ENCODE data around the gene CNIH4.
"Not testable (repeated sequence)": the region's sequence is repeated elsewhere in the genome, so short reads cannot be mapped to it uniquely, and the experiment has no call there.

CNIH4 gene

GRCh38 chr1:224399887-224400286 lies 43.2 kb downstream of the CNIH4 start:
- no peak for DNase-seq (ENCODE audit: low read depth in 2 of 2)

GRCh38 chr1:224402472-224403036 lies 45.9 kb downstream of the CNIH4 start:
- no peak for DNase-seq (ENCODE audit: low read depth in 2 of 2)

- DNase-seq (ENCODE audit: low read depth in 2 of 2), result no peak
These were observed 48.4 kb downstream of the CNIH4 start for GRCh38 chr1:224404916-224405603.

GRCh38 chr1:224405604-224405970 lies 48.9 kb downstream of the CNIH4 start:
- DNase-seq (ENCODE audit: low read depth in 2 of 2), result no peak

GRCh38 chr1:224406216-224406615 lies 49.5 kb downstream of the CNIH4 start:
- DNase-seq (ENCODE audit: low read depth in 2 of 2), result no peak

- no peak for DNase-seq (ENCODE audit: low read depth in 2 of 2)
These were observed 51.1 kb downstream of the CNIH4 start for GRCh38 chr1:224407571-224408293.

- DNase-seq (ENCODE audit: low read depth in 2 of 2), result no peak
These were observed 51.6 kb downstream of the CNIH4 start for GRCh38 chr1:224408294-224408590.

GRCh38 chr1:224411766-224412165 lies 55.1 kb downstream of the CNIH4 start:
- no peak for DNase-seq (ENCODE audit: low read depth in 2 of 2)

GRCh38 chr1:224420106-224420505 lies 63.4 kb downstream of the CNIH4 start:
- no peak for DNase-seq (ENCODE audit: low read depth in 2 of 2)

- no peak for DNase-seq (ENCODE audit: low read depth in 2 of 2)
These were observed 68.7 kb downstream of the CNIH4 start for GRCh38 chr1:224425279-224425884.

GRCh38 chr1:224426869-224427268 lies 70.2 kb downstream of the CNIH4 start:
- not testable (repeated sequence) for DNase-seq (ENCODE audit: low read depth in 2 of 2)

- no peak for DNase-seq (ENCODE audit: low read depth in 2 of 2)
These were observed 70.7 kb downstream of the CNIH4 start for GRCh38 chr1:224427346-224427745.

GRCh38 chr1:224428713-224429112 lies 72.0 kb downstream of the CNIH4 start:
- not testable (repeated sequence) for DNase-seq (ENCODE audit: low read depth in 2 of 2)
